GM04503 (cell line): ENCODE data around the gene CYP20A1.
"Not testable (repeated sequence)": the region's sequence is repeated elsewhere in the genome, so short reads cannot be mapped to it uniquely, and the experiment has no call there.

Source experiments
- DNase-seq: peaks from one replicate; pipeline ENCODE4 v3.0.0-alpha.2; 2012; ENCODE audit warnings: low read depth

Gene CYP20A1

DNA sequence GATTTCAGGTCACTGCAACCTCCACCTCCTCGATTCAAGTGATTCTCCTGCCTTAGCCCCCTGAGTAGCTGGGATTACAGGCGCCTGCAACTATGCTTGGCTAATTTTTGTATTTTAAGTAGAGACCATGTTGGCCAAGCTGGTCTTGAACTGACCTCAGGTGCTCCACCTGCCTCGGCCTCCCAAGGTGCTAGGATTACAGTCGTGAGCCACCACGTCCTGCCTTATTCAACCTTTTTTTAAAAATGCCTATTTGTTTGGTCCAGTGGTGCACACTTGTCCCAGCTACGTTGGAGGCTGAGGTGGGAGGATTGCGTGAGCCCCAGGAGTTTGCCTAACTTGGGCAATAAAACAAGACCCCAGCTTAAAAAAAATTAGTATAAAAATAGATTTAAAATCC is 43.3 kb downstream of the CYP20A1 start:
- no peak for DNase-seq

DNA sequence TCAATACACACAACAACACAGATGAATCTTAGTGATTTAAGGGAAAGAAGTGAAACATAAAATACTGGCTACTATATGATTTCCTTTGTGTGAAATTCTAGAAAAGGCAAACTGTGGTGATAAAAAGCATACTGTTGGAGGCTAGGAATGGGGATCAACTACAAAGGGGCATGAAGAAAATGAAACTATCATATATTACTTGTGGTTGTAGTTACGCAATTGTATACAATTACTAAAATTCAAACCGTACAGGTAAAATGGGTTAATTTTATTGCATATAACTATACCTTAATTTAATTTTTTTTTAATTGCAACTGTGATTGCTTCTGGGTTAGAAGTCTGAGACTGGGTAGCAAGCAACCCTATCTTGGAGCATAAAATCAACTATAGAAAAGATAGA is 47.7 kb downstream of the CYP20A1 start:
- DNase-seq = no peak

DNA sequence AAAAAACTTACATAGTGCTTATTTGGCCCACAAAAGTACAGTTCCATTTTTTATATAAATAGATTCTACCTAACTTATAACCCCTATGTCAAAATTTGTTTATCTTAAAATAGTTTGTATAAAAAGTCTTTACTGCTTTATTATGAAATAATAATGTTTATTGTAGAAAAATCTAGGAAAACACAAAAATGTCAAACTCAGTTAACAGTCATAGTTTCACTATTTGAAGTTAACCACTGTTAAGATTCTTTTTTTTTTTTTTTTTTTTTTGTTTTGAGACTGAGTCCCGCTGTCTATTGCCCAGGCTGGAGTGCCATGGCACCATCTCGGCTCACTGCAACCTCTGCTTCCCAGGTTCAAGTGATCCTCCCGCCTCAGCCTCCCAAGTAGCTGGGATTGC is 62.8 kb downstream of the CYP20A1 start:
- DNase-seq = peak; percentile 0

DNA sequence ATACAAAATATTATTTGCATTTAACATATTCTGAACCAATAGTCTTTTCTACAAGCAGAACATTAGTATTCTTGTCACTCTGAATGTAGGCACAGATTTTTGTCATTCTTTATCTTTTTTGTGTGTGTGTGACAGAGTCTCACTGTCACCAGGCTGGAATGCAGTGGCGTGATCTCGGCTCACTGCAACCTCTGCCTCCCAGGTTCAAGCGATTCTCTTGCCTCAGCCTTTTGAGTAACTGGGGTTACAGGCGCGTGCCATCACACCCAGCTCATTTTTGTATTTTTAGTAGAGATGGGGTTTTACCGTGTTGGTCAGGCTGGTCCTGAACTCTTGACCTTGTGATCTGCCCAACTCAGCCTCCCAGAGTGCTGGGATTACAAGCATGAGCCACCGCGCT is 63.8 kb downstream of the CYP20A1 start:
- not testable (repeated sequence) for DNase-seq

DNA sequence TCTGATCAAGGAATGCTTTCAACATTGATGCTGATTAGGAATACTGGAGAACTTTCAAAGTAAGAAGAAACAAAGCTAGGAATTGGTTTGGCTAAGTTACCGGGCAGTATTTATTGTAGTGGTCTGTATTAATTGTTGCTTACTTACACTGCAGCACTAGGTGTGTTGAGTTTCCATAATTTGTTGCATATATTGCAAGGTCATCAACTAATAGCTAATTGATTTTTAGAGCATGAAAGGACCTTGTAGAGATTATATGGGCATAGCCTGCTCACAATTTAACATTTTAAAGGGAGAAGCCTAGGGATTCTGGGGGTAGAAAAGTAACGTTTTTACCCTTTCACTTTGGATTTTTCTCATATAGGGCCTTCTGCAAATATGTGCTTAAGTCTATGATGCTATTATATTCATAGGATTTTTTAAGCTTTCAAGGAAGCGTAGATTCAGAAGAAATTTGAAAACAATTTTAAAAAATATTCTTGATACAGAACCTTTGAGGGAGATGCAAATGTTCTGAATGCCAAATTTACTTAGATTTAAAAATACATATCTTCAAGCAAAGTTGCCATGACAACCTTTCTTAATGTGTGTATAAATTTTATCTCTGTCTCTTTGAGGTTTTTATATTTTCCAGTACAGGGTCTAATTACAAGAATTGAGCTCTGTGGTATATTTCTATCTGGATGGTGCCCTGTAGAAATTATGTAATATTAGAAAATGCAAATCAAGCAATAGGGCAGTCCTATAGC is 72.0 kb downstream of the CYP20A1 start:
- no peak for DNase-seq

DNA sequence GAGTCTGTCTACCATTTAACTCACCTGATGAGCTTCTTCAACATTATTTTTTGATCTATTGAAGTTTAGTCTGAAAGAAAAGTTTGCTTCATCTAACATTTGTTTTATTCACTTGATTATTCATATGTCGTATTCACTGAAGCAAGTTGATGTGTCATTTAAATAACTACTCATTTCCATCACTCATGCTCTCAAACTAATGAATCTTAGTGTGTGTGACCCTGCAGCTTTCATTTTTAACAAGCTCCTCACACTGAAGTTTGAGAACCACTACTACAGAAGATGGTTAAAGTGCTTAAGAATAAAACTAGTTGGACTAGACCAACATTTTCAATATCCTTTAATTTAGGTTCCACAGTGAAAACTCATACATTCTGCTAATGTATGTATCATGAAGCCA is 87.5 kb downstream of the CYP20A1 start:
- DNase-seq = no peak

DNA sequence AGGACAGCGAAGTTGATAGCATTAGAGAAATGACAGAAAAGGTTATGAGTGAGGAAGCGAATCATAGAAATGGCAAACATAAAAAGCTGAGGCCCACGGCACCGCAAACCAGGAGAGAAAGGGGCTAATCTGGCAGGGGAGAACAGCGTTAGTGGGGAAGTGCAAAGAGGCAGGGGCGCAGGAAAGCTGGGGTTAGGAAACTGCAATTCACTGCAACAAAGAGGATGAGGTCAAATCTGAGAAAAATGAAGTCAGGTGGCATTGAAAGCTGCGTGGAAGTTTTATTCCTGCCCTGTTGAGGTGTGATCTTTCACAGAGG is 88.7 kb downstream of the CYP20A1 start:
- DNase-seq = no peak

DNA sequence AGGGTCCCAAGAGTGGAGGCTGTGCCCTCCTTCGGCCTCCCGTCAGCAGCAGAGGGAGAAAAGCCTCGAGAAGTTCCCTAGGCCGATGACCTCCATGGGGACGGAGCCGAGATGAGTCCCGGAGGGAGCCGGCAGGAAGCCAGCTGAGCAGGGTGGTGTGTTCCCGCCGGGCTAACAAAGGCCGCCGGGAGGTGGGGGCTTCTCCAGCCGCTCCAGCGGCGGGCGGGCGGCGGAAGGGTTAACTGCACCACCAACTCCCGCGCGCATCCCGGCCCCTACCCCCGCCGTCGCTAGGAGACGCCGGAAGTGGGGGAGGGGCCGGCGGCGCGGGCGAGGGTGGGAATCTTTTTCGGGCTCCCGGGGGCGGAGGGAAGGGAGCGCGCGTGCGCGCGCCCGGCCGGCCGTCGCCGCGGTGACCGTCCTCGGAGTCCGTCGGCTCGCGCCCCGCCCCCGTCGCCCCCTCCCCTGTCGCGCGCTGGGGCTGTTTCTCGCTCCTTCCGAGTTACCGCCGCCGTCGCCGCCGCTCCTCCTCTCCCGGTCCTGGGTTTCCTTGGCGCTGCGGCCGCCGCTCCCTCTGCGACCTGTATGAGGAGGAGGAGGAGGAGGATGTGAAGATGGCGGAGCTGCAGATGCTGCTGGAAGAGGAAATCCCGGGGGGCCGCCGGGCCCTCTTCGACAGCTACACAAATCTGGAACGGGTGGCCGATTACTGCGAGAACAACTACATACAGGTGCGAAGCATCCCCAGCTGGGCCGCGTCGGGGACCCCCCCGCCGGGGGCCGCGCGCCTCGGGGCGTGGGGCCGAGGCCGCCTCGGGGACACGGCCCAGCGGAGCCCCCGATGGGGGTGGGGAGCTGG is 89.3 kb downstream of the CYP20A1 start, which contains the start of gene ABI2:
TSS of gene ABI2 (plus strand) at position 494 of the 859 bp plus-strand sequence. CDS start at position 615, 121 bp downstream.
- DNase-seq = no peak

DNA sequence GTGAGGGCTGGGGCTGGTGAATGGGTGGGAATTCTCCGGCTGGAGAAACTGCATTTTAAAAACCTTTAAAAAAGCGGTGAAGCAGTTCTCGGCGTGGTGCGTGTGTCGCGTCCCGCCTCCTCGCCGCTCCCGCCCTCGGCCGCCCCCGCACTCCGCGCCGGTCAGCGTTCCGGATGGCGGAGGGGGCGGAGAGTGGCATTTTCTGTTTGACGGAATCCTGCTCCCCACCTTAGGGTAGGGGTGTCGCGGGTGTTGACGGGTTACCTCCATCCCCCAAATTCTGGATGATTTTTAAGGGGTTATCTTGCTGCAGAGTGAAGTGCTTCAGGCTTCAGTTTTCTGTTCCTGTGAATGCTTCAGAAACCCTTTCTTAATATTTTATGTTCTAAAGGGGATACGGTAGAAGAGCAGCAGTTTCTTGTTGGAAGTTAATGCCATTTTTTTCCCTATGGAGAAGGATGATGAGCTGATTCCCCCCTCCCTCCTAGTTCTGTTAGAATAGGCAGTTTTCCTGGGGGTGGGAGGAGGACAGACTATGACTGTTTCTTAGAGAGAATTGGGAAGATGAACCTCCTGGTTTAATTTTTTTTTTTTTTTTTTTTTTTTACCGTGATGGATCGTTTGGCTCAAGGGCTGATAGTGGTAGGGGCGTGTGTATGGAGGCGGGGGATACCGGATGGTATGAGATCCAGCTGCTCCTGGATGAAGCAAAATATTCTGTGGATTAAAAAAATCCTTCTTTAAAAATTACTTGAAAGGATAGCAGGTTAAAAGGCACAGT is 90.1 kb downstream of the CYP20A1 start:
- DNase-seq = no peak

DNA sequence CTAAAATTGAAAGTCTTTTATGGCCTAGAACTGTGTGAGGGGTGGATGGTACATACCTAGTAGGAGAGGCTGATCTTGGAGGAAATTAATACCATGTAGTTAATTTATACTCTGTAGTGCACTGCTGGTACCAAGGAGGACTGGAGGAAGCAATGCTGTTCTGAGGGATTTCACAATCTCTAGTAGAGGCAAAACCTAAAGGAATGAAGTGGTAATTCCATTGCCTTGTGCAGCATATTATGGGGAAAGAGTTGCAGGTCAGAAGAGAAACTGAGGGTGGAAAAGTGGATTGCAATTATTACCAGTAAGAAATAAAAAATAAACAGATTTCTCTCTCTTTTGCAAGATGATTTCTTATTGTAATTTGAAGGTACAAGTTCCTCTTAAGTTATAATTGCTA is 91.6 kb downstream of the CYP20A1 start:
- no peak for DNase-seq

DNA sequence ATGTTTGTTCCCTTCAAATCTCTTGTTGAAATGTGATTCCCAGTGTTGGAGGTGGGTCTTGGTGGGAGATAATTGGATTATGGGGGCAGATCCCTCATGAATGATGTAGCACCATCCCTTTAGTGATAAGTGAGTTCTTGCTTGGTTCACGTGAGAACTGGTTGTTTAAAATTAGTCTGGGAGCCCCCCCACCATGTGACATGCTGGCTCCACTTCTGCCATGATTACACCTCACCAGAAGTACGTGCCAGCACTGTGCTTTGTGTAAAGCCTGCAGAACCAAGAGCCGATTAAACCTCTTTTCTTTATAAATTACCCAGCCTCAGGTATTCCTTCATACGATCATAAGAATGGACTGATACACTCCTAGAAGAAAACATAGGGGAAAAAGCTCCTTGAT is 99.5 kb downstream of the CYP20A1 start:
- no peak for DNase-seq

DNA sequence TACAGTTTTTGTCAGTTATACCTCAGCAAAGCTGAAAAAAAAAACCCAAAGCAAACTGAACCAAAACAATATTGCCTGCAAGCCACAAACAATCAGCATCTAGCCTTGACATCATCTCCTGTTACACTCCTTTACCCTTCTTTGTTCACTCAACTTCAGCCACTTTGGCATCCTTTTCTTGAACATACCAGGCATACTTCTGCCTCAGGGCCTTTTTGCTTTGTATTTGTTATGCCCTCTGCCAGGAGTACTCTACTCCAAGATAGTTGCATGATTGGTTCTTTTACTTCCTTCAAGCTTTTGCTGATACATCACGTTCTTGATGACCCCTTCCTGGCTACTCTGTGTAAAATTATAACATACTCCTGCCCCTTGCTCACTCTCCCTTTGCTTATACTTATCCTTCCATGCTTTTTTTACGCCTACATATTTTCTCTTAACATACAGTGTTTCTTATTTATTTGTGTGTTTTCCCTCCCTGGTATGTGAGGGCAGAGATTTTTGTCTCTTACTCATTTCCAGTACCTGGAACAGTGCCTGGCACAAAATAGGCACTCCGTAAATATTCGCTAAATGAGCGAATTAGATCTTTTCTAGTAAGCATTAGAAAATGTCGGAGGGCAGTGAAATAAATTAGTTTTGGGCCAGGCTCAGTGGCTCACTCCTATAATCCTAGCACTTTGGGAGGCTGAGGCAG is 102.1 kb downstream of the CYP20A1 start:
- peak; percentile 80 for DNase-seq

DNA sequence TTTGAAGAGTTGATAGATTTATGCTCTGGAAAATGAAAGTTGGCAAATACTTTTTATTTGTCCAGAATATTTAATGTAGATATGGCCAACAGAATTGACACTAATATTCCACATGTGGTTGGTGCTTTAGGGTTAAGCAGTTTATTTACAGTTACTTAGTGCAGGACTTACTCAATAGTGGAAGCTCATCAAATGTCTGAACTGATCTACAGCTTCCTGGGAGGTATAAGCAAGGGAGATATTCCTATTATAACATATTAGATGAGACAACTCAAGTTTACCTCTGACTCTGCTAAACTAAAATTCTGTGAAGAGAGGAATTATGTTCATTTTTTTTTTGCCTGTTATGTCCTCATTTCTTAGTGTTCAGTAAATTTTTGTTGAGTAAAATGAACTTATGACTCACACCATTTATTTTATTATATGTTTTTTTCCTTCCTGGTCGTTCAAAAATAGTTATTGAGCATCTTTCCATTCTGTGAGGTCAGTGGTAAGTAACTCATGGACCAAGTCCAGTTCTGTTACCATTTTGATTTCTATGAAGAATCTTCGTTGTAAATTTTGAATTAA is 103.0 kb downstream of the CYP20A1 start:
- no peak for DNase-seq

DNA sequence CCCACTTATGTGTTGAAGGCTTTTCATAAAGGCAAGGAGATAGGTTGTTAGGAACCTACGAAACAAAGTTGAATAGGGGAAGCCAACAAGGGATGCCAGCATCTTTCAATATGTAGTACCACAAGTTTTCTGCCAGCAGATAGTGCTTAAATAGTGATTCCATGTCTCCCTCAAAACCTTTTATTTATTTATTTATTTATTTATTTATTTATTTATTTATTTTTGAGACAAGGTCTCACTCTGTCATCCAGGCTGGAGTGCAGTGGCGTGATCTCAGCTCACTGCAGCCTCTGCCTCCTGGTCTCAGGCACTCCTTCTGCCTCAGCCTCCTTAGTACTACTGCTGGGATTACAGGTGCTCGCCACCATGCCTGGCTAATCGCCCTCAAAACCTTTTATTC is 103.6 kb downstream of the CYP20A1 start:
- not testable (repeated sequence) for DNase-seq

DNA sequence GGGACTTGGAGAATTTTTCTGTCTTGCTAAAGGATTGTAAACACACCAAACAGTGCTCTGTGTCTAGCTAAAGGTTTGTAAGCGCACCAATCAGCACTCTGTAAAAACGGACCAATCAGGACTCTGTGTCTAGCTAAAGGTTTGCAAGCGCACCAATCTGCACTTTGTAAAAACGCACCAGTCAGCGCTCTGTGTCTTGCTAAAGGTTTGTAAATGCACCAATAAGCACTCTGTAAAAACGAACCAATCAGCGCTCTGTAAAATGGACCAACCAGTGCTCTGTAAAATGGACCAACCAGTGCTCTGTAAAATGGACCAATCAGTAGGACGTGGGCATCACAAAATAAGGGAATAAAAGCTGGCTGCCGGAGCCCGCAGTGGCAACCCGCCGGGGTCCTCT is 105.8 kb downstream of the CYP20A1 start:
- no peak for DNase-seq

DNA sequence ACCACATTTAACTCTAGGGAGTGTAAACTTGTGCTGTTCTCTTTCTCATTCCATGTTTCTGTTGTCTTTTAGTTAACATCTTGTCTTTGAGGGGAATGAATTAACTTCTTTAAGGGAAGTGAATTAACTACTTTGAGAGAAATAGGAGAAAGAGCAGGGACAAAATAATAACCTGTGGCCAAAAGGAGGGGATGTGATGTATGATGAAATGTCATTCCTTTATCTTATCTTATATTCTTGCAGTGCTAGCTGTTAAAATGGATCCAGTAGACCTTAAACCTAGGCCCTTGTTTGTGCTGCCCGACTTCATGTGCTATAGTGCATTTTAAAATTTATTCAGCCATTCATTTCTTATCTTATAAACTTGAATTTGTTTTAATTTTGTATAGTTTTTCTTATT is 107.8 kb downstream of the CYP20A1 start:
- DNase-seq = no peak

DNA sequence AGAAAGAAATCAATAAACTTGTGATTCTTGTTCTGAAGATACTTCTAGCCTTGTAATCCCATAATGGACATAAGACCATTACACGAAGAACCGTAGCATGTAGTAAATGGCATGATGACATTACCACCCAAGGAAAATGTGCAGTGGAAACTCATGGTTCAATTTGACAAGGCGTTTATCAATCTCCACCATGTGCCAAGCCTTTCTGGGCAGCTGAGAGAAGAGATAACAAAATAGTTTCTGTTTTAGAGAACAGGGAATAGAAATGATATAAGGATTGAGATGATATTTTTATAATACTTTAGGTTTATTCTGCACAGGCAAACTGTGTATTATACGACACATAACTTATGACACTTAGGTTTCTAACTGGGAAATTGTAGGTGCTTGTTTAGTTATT is 108.6 kb downstream of the CYP20A1 start:
- DNase-seq = no peak

DNA sequence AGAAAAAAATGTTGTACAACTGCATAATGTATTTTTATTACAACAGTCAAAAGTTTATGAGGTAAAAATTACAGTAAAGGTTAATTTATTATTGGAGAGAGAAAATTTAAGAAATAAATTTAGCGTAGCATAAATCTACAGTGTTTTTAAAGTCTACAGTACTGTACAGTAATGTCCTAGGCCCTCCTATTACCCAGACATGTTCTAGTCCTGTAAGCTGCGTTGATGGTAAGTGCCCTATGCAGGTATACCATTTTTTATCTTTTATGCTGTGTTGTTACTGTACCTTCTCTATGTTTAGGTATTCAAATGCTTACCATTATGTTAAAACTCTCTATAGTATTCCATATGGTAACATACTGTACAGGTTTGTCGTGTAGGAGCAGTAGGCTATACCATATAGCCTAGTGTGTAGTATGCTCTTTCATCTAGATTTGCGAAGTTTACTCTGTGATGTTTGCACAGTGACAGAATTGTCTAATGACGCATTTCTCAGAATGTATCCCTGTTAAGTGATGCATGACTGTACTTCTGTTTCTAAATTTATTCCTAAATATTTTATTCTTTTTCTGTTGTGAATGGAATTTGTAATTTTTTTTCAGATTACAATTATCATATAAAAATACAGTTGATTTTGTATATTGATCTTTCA is 113.9 kb downstream of the CYP20A1 start:
- DNase-seq = no peak

DNA sequence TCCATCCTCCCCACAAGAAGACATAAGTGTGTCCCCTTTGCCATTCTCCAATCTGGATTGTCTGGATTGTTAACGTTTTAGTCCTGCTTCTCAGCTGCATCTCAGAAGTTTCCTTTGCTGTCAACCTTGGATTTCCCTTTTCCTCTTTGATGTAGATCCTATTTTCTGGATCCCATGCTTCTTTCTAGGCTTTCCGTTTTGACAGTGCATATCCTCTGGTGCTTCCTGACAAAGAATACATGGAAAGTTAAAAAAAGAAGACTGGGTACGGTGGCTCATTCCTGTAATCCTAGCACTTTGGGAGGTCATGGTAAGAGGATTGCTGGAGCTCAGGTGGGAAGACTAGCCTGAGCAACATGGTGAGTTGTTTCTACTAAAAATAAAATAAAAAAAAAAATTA is 116.1 kb downstream of the CYP20A1 start:
- no peak for DNase-seq
